H1 (cell line): ENCODE results near the gene TMEM35B. TPM values are rescaled to one million over a fixed set of nuclear protein-coding genes. Genes with fewer than 3 reads are reported as not detected.
"Not testable (repeated sequence)": the region's sequence is repeated elsewhere in the genome, so short reads cannot be mapped to it uniquely, and the experiment has no call there.

ENCODE experiments used
- CTCF ChIA-PET: fragments of 300-600 bp; sonication (Branson Sonifier 250); formaldehyde crosslinking; loops from one replicate; lab custom pipeline; 2021; ENCODE audit not compliant: partially characterized antibody; lab: Charles Lee
- POLR2A ChIA-PET: fragments of 300-600 bp; sonication (Branson Sonifier 250); formaldehyde crosslinking; loops from one replicate; lab custom pipeline; 2021; ENCODE audit warnings: inconsistent platforms; ENCODE audit not compliant: partially characterized antibody; lab: Charles Lee
- DNase-seq, 2 experiments: peaks; one replicate each; pipeline versions ENCODE4 v3.0.0 to v3.0.0-alpha.2; 2010 to 2022; ENCODE audit warnings: low spot score in 2 of 2, low read depth in 1 of 2, mixed read lengths in 1 of 2
- FAIRE-seq: peaks from 2 replicates; lab custom pipeline; 2011; peaks lifted over from hg19 to GRCh38; lab: Jason Lieb, UNC
- H2AFZ ChIP-seq: 2 replicates; pipeline ENCODE4 v1.8.1; 2012; ENCODE audit warnings: low read length, inconsistent platforms
- H2AK5ac ChIP-seq: 2 replicates; pipeline ENCODE4 v1.6.1; 2013; ENCODE audit warnings: low read depth, low read length
- H2BK120ac ChIP-seq: replicated peaks from 2 replicates; pipeline ENCODE3; 2013; ENCODE audit warnings: low read depth, low read length, inconsistent platforms
- H2BK12ac ChIP-seq: 2 replicates; pipeline ENCODE4 v1.6.1; 2013; ENCODE audit warnings: low read depth, low read length
- H2BK15ac ChIP-seq: 2 replicates; pipeline ENCODE4 v1.6.1; 2013; ENCODE audit warnings: low read length
- H2BK20ac ChIP-seq: 2 replicates; pipeline ENCODE4 v1.6.1; 2013; ENCODE audit warnings: low read length
- H2BK5ac ChIP-seq: 2 replicates; pipeline ENCODE4 v1.6.1; 2013; ENCODE audit warnings: low read depth, low read length
- H3K14ac ChIP-seq: 2 replicates; pipeline ENCODE4 v1.6.1; 2013; ENCODE audit warnings: inconsistent platforms; ENCODE audit not compliant: insufficient read length
- H3K18ac ChIP-seq: 2 replicates; pipeline ENCODE4 v1.6.1; 2013; ENCODE audit warnings: low read length; ENCODE audit errors: extremely low read depth
- H3K23ac ChIP-seq: 2 replicates; pipeline ENCODE4 v1.6.1; 2013; ENCODE audit warnings: inconsistent platforms; ENCODE audit not compliant: insufficient read length
- H3K23me2 ChIP-seq: 2 replicates; pipeline ENCODE4 v1.6.1; 2013; ENCODE audit warnings: low read depth, low read length
- H3K27ac ChIP-seq: 2 replicates; pipeline ENCODE4 v1.6.1; 2011; ENCODE audit warnings: low read depth, low read length, inconsistent platforms
- H3K27me3 ChIP-seq, 4 experiments: replicated peaks in 1 of 4; 1 replicate in 1 of 4; 2 replicates in 3 of 4; pipeline versions ENCODE4 v1.6.1 to v1.8.1; 2011 to 2013; ENCODE audit warnings: low read length in 3 of 4, mild to moderate bottlenecking in 3 of 4, inconsistent platforms in 2 of 4, mixed read lengths in 2 of 4, moderate library complexity in 1 of 4; ENCODE audit not compliant: control insufficient read depth in 3 of 4, insufficient read depth in 3 of 4; ENCODE audit errors: extremely low read depth in 1 of 4
- H3K36me3 ChIP-seq, 4 experiments: 2 replicates each; pipeline versions ENCODE4 v1.6.1 to v1.8.1; 2011 to 2013; ENCODE audit warnings: mild to moderate bottlenecking in 4 of 4, low read length in 3 of 4, moderate library complexity in 2 of 4, control low read depth in 1 of 4, inconsistent platforms in 1 of 4; ENCODE audit not compliant: insufficient read depth in 4 of 4, control insufficient read depth in 2 of 4
- H3K4ac ChIP-seq: replicated peaks from 2 replicates; pipeline ENCODE3; 2013; ENCODE audit warnings: low read length, low read depth, mixed read lengths, inconsistent platforms; ENCODE audit not compliant: insufficient read length
- H3K4me1 ChIP-seq, 4 experiments: replicated peaks in 1 of 4; 1 replicate in 1 of 4; 2 replicates in 3 of 4; pipeline versions ENCODE4 v1.6.1 to v1.8.1; 2011 to 2013; ENCODE audit warnings: low read length in 3 of 4, inconsistent platforms in 2 of 4, mixed read lengths in 1 of 4; ENCODE audit not compliant: insufficient read depth in 4 of 4, control insufficient read depth in 3 of 4
- H3K4me2 ChIP-seq, 2 experiments: 2 replicates each; pipeline versions ENCODE4 v1.6.1 to v1.8.1; 2011 to 2013; ENCODE audit warnings: low read depth in 2 of 2, low read length in 2 of 2, control low read depth in 1 of 2, inconsistent platforms in 1 of 2, mild to moderate bottlenecking in 1 of 2; ENCODE audit not compliant: insufficient read depth in 1 of 2
- H3K4me3 ChIP-seq, 4 experiments: fragments of 200-600, 300-600 bp in 1 of 4; sonication (generic), shearing (Covaris generic), sonication (Bioruptor Twin) in 1 of 4; 2 replicates each; pipeline versions ENCODE4 v1.5.1 to v1.8.1; 2011 to 2016; ENCODE audit warnings: low read length in 4 of 4, low read depth in 3 of 4, control low read depth in 2 of 4, inconsistent platforms in 2 of 4, mild to moderate bottlenecking in 2 of 4, mixed read lengths in 1 of 4, moderate library complexity in 1 of 4; ENCODE audit not compliant: insufficient read depth in 2 of 4; ENCODE audit errors: extremely low read depth in 1 of 4
- H3K56ac ChIP-seq: replicated peaks from 2 replicates; pipeline ENCODE3; 2013; ENCODE audit warnings: low read depth, mild to moderate bottlenecking, mixed read lengths, low read length, inconsistent platforms; ENCODE audit not compliant: insufficient read length
- H3K79me1 ChIP-seq: 2 replicates; pipeline ENCODE4 v1.6.1; 2013; ENCODE audit warnings: low read depth, low read length, control low read depth
- H3K79me2 ChIP-seq, 2 experiments: 2 replicates each; pipeline versions ENCODE4 v1.6.1 to v1.8.1; 2012 to 2013; ENCODE audit warnings: low read length in 2 of 2, mild to moderate bottlenecking in 2 of 2, inconsistent platforms in 1 of 2; ENCODE audit not compliant: insufficient read depth in 2 of 2, control insufficient read depth in 1 of 2
- H3K9ac ChIP-seq, 4 experiments: replicated peaks in 1 of 4; 1 replicate in 1 of 4; 2 replicates in 3 of 4; pipeline versions ENCODE4 v1.6.1 to v1.8.1; 2011 to 2013; ENCODE audit warnings: low read depth in 3 of 4, low read length in 3 of 4, control low read depth in 2 of 4, mild to moderate bottlenecking in 2 of 4, moderate library complexity in 2 of 4, inconsistent platforms in 1 of 4; ENCODE audit errors: extremely low read depth in 1 of 4
- H3K9me3 ChIP-seq, 2 experiments: 2 replicates each; pipeline versions ENCODE4 v1.6.1 to v1.8.1; 2012 to 2013; ENCODE audit warnings: mild to moderate bottlenecking in 2 of 2, moderate library complexity in 2 of 2, control low read depth in 1 of 2, inconsistent platforms in 1 of 2, low read depth in 1 of 2, low read length in 1 of 2, mixed read lengths in 1 of 2; ENCODE audit not compliant: insufficient read depth in 2 of 2
- H4K20me1 ChIP-seq, 2 experiments: replicated peaks in 1 of 2; 2 replicates each; pipeline versions ENCODE3 to v1.8.1; 2011 to 2013; ENCODE audit warnings: inconsistent platforms in 2 of 2, low read length in 2 of 2, mild to moderate bottlenecking in 1 of 2; ENCODE audit not compliant: insufficient read depth in 2 of 2, control insufficient read depth in 1 of 2
- H4K5ac ChIP-seq: 2 replicates; pipeline ENCODE4 v1.6.1; 2013; ENCODE audit warnings: low read length, low read depth, mixed read lengths, inconsistent platforms; ENCODE audit not compliant: insufficient read length
- H4K8ac ChIP-seq: 2 replicates; pipeline ENCODE4 v1.8.0; 2013; ENCODE audit warnings: mild to moderate bottlenecking, moderate library complexity, low read length, inconsistent platforms; ENCODE audit not compliant: insufficient read depth; ENCODE audit errors: extremely low read depth
- H4K91ac ChIP-seq: replicated peaks from 2 replicates; pipeline ENCODE3; 2013; ENCODE audit warnings: low read length, mixed read lengths, inconsistent platforms; ENCODE audit not compliant: insufficient read length
- WGBS, 2 experiments: shearing (Covaris generic) in 1 of 2; methylation state at CpG; one replicate each; pipeline versions ENCODE4 v1.1.6 to v1.1.7; 2013 to 2015; ENCODE audit warnings: low lambda C conversion rate in 2 of 2, mixed read lengths in 2 of 2, inconsistent platforms in 1 of 2, low coverage in 1 of 2, missing lambda C conversion rate in 1 of 2; ENCODE audit not compliant: insufficient replicate concordance in 2 of 2, insufficient coverage in 1 of 2, insufficient read length in 1 of 2; ENCODE audit errors: extremely low coverage in 1 of 2, missing lambda C conversion rate in 1 of 2; 5-methylcytosine and 5-hydroxymethylcytosine counted together
- polyA plus RNA-seq, 7 experiments: library from polyadenylated mRNA; depleted of rRNA in 3 of 7; stranded (reverse) in 5 of 7; unstranded in 2 of 7; fragments of >200 nt in 5 of 7; fragments of 200-250 nt in 2 of 7; gene quantifications; 1 replicate in 5 of 7; 2 replicates in 1 of 7; 4 replicates in 1 of 7; pipeline versions ENCODE4 v1.2.1 to v1.2.3, GENCODE V29; 2011 to 2013; ENCODE audit warnings: missing spikeins in 2 of 7, mixed read lengths in 2 of 7
- total RNA-seq: library from RNA; stranded (reverse); fragmentation: NEBNext Ultra II Directional; extraction: Animal tissue kit (Norgen Biotek cat#: 25700); gene quantifications from 2 replicates; pipeline ENCODE4 v1.2.1, GENCODE V29; 2021

TMEM35B gene
- total and polyA plus RNA-seq, 2 of the 8 experiments (the other 6 are each of a cell fraction or from before 2014, with no cell fraction given) = 10.2 to 31.1 TPM

GRCh38 chr1:34968297-34968696 lies 16.9 kb downstream of the TMEM35B start:
- H3K14ac ChIP-seq, H3K18ac ChIP-seq, H3K27me3 ChIP-seq, FAIRE-seq, H3K9me3 ChIP-seq, H3K4me2 ChIP-seq, H3K4me3 ChIP-seq, H4K5ac ChIP-seq, H3K27ac ChIP-seq, H2BK20ac ChIP-seq, H3K4me1 ChIP-seq, H2BK12ac ChIP-seq, H3K23me2 ChIP-seq, H2BK15ac ChIP-seq, H2AFZ ChIP-seq, H2AK5ac ChIP-seq, H3K56ac ChIP-seq, H4K8ac ChIP-seq, H2BK120ac ChIP-seq, H3K9ac ChIP-seq, H3K79me2 ChIP-seq, H3K79me1 ChIP-seq, DNase-seq, H3K4ac ChIP-seq, H4K91ac ChIP-seq, H2BK5ac ChIP-seq, H4K20me1 ChIP-seq, H3K23ac ChIP-seq, H3K36me3 ChIP-seq: not testable (repeated sequence)
- WGBS, 2 experiments = 86% methylated on average over 2 of the region's 3 CpGs; no CpG with 5 or more reads in 1 of the 2 experiments
- POLR2A ChIA-PET = interaction anchor here (2.9 kb wide), 1 partner anchor 17 kb away, joined by 9 read pairs; the partner anchor contains the start of gene TMEM35B
- CTCF ChIA-PET = interaction anchor here (0.9 kb wide), 1 partner anchor 52 kb away, joined by 3 read pairs; no protein-coding TSS in a partner anchor

GRCh38 chr1:34967672-34968071 lies 17.5 kb downstream of the TMEM35B start:
- CTCF ChIA-PET, FAIRE-seq, H3K14ac ChIP-seq: not testable (repeated sequence)

More at GRCh38 chr1:34967672-34968071, 17.5 kb downstream of the TMEM35B start:
- H2BK5ac ChIP-seq, H3K36me3 ChIP-seq, H3K79me1 ChIP-seq, H3K4me1 ChIP-seq, H3K23me2 ChIP-seq, H2BK15ac ChIP-seq, H3K4me3 ChIP-seq, H2AFZ ChIP-seq, H4K5ac ChIP-seq, H2BK120ac ChIP-seq, H3K9ac ChIP-seq, H2BK12ac ChIP-seq, H4K20me1 ChIP-seq, H3K18ac ChIP-seq, H2AK5ac ChIP-seq, POLR2A ChIA-PET, H4K8ac ChIP-seq, H3K9me3 ChIP-seq, H3K79me2 ChIP-seq, DNase-seq, H3K27ac ChIP-seq, H4K91ac ChIP-seq, H3K27me3 ChIP-seq, H3K23ac ChIP-seq, H3K56ac ChIP-seq, H3K4me2 ChIP-seq, H2BK20ac ChIP-seq, H3K4ac ChIP-seq: not testable (repeated sequence)
- WGBS, 2 experiments = no CpG with 5 or more reads among the region's 36 CpGs
